ENCODE data around the gene C16orf96. TPM values are rescaled to one million over a fixed set of nuclear protein-coding genes. Genes with fewer than 3 reads are reported as not detected.

The C16orf96 gene
- total RNA-seq, 1 experiment from 2014 or later, result 0.15 TPM

DNA sequence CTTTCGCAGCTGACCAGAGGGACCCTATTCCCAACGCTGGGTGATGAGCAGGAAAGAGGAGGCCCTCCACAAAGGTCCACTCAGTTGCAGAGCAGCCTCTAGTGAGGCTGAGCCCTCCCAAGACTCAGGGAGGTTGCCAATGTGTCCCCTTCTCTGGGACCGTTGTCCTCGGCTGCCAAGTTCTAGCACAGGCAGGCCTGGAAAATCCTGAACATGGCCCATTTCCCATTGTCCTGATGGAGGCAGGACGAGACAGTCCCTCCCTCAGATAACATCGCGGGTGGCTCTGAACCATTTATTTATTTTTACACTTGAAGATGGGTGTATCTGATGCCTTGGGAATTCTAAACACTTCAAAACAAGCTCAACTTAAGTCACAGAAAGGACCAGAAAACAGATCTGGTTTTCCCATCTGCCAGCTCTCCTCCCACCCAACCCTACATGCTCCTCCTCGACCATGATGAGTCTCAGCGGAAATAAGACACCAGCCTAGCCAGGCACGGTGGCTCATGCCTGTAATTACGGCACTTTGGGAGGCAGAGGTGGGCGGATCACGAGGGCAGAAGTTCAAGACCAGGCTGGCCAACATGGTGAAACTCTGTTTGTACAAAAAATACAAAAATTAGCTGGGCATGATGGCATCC, 30.4 kb upstream of the C16orf96 start:
- DNase-seq (ENCODE audit: low read depth, low spot score), result no peak
- no peaks in the 10 kb centered on the region for H3K4me1 ChIP-seq (ENCODE audit: control insufficient read depth, insufficient read depth, low read length)
- no peaks in the 10 kb centered on the region for H3K27me3 ChIP-seq (ENCODE audit: control insufficient read depth, insufficient read depth, low read length)
- in situ Hi-C loops (cut with HindIII; ENCODE audit: low pct_unique_long_range_greater_than_20kb, low sequenced_read_pairs) (no loop called here), intact Hi-C loops (cut with micrococcal nuclease; ENCODE audit: unreplicated experiment) (no loop called here)
- TF ChIP-seq CTCF (IDR thresholded peaks at IDR 0.05) (no peak), SIN3A (IDR thresholded peaks at IDR 0.05; ENCODE audit: borderline replicate concordance, insufficient read depth, low read depth, low read length) (no peak)
- ATAC-seq, result no peak
- no peaks in the 10 kb centered on the region for H3K9me3 ChIP-seq (ENCODE audit: control insufficient read depth, insufficient read depth, low read depth, low read length)
- BruUV-seq (replicated peaks), result no TSS peak
- no peaks in the 10 kb centered on the region for H3K36me3 ChIP-seq (ENCODE audit: control insufficient read depth, insufficient read depth, low read length)
- ChIA-PET POLR2A (no interaction called here), CTCF (no interaction called here)
- no peak overlapping the region for H3K27ac ChIP-seq (ENCODE audit: low read length)
- no peak overlapping the region for H3K4me3 ChIP-seq (ENCODE audit: low read depth in 2 of 2, low read length in 2 of 2)

DNA sequence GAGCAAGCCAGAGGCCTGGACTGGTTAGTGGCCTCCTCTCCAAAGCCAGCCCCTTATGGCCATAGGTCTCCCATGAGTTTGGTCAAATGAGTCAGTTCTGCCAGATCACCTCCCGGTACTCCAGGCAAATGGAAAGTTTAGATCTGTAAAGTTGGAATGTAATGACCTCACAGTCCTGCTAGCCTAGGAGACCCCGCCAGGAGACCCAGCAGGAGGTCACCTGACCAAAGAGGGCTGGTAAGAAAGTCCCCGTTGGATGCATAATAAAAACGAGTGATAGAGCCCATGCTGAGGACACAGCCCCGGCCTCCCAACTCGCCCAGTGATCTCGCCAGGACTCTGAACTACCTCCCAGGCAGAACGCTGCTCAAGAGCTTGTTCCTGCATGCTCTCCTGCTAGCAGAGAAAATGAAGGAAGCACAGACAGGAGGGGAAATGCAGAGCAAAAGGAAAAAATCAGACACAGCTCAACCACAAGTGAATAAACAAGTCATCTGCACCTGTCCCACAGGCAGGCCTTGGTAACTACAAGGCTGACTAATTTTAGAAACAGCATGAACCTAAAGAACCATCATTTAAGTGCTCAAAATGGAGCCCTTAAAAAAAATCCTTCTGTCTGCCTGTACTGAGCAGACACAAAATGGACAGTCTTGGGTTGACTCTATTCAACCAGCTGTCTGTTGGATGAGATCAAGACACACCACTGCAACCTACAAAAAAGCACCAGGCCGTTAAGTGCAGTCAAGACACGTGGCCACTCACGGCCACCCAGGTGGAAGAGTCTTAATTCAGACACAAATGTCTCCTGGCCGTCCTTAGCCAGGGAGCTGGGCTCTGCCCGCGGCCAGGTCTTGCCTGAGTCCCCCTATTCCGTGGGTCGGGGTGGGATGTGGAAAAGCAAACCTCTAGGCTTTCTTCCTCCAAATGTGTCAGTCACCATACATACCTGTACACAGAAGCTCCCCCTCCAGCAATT, 26.8 kb upstream of the C16orf96 start:
- Histone ChIP-seq H3K36me3 (ENCODE audit: control insufficient read depth, insufficient read depth, low read length) (no peaks in the 10 kb centered on the region), H3K27ac (ENCODE audit: low read length) (no peak overlapping the region), H3K9me3 (ENCODE audit: control insufficient read depth, insufficient read depth, low read depth, low read length) (no peaks in the 10 kb centered on the region), H3K4me1 (ENCODE audit: control insufficient read depth, insufficient read depth, low read length) (no peaks in the 10 kb centered on the region), H3K27me3 (ENCODE audit: control insufficient read depth, insufficient read depth, low read length) (no peaks in the 10 kb centered on the region), H3K4me3 (ENCODE audit: low read depth in 2 of 2, low read length in 2 of 2) (no peak overlapping the region)
- ChIA-PET CTCF (no interaction called here), POLR2A (interaction anchor here (0.7 kb wide), 1 partner anchor 1644 kb away, joined by 3 read pairs; no protein-coding TSS in a partner anchor)
- no TSS peak for BruUV-seq (replicated peaks)
- in situ Hi-C loops (cut with HindIII; ENCODE audit: low pct_unique_long_range_greater_than_20kb, low sequenced_read_pairs) (no loop called here), intact Hi-C loops (cut with micrococcal nuclease; ENCODE audit: unreplicated experiment) (no loop called here)
- ATAC-seq, result no peak
- DNase-seq (ENCODE audit: low read depth, low spot score), result no peak
- no peak for TF ChIP-seq TCF7L2 (IDR thresholded peaks at IDR 0.05; ENCODE audit: low read depth, low read length)
- TF ChIP-seq, protein P1, sequence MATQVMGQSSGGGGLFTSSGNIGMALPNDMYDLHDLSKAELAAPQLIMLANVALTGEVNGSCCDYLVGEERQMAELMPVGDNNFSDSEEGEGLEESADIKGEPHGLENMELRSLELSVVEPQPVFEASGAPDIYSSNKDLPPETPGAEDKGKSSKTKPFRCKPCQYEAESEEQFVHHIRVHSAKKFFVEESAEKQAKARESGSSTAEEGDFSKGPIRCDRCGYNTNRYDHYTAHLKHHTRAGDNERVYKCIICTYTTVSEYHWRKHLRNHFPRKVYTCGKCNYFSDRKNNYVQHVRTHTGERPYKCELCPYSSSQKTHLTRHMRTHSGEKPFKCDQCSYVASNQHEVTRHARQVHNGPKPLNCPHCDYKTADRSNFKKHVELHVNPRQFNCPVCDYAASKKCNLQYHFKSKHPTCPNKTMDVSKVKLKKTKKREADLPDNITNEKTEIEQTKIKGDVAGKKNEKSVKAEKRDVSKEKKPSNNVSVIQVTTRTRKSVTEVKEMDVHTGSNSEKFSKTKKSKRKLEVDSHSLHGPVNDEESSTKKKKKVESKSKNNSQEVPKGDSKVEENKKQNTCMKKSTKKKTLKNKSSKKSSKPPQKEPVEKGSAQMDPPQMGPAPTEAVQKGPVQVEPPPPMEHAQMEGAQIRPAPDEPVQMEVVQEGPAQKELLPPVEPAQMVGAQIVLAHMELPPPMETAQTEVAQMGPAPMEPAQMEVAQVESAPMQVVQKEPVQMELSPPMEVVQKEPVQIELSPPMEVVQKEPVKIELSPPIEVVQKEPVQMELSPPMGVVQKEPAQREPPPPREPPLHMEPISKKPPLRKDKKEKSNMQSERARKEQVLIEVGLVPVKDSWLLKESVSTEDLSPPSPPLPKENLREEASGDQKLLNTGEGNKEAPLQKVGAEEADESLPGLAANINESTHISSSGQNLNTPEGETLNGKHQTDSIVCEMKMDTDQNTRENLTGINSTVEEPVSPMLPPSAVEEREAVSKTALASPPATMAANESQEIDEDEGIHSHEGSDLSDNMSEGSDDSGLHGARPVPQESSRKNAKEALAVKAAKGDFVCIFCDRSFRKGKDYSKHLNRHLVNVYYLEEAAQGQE (IDR thresholded peaks at IDR 0.05; ENCODE audit: insufficient read depth in 1 of 2, low read depth in 2 of 2, low read length in 1 of 2), result no peak
- no peak for TF ChIP-seq CTCF (IDR thresholded peaks at IDR 0.05)
- TF ChIP-seq POLR2AphosphoS5 (IDR thresholded peaks at IDR 0.05; ENCODE audit: low read depth, low read length), result no peak
- no peak for TF ChIP-seq SIN3A (IDR thresholded peaks at IDR 0.05; ENCODE audit: borderline replicate concordance, insufficient read depth, low read depth, low read length)

Measured in Panc1 (cell line).